Raji (cell line): ENCODE measurements around the gene ZNF556.

Experiments used
- POLR2A ChIP-seq: IDR thresholded peaks from 2 replicates; pipeline ENCODE4 v1.6.1; 2011; ENCODE audit warnings: low read depth, low read length, control low read depth; ENCODE audit not compliant: insufficient read depth

Gene ZNF556

GRCh38 chr19:2926341-2927031 is 59.4 kb downstream of the ZNF556 start:
- no peak for TF ChIP-seq POLR2A

- TF ChIP-seq POLR2A = no peak
Measured at GRCh38 chr19:2927032-2927430, 59.9 kb downstream of the ZNF556 start.
